Esophagus squamous epithelium (tissue), 5 donors: Measurements from ENCODE around the gene DUSP2. TPM values are rescaled to one million over a fixed set of nuclear protein-coding genes. Genes with fewer than 3 reads are reported as not detected.
A peak's percentile ranks its signal among the peaks of the same experiment; 100 is the strongest.

Experiments used
- DNase-seq: peaks from one replicate; lab custom pipeline; 2025; lab: John Stamatoyannopoulos, UW
- H3K27ac ChIP-seq, 4 donors: fragments of 200-600 bp; sonication (generic); one replicate each; pipeline ENCODE4 v1.5.1; 2016 to 2019; ENCODE audit warnings: mild to moderate bottlenecking in 1 of 4
- H3K27me3 ChIP-seq, 4 donors: fragments of 200-600 bp; sonication (generic); 1 replicate in 3 of 4; 2 replicates in 1 of 4; pipeline versions ENCODE4 v1.5.1 to v1.6.0; 2017 to 2021; ENCODE audit warnings: antibody characterized with exemption in 1 of 4
- H3K36me3 ChIP-seq, 3 donors: fragments of 200-600 bp; sonication (generic); one replicate each; pipeline ENCODE4 v1.5.1; 2016 to 2019
- H3K4me1 ChIP-seq, 3 donors: fragments of 200-600 bp; sonication (generic); one replicate each; pipeline ENCODE4 v1.5.1; 2017 to 2019
- H3K4me3 ChIP-seq, 4 donors: fragments of 200-600 bp; sonication (generic); 1 replicate in 3 of 4; 2 replicates in 1 of 4; pipeline ENCODE4 v1.5.1; 2016 to 2019; ENCODE audit warnings: mild to moderate bottlenecking in 2 of 4, moderate library complexity in 1 of 4
- H3K9me3 ChIP-seq, 3 donors: fragments of 200-600 bp; sonication (generic); one replicate each; pipeline ENCODE4 v1.5.1; 2016 to 2019
- POLR2A ChIP-seq, 4 donors: fragments of 450-650 bp; IDR thresholded peaks; one replicate each; pipeline ENCODE4 v1.6.1; 2017; ENCODE audit warnings: antibody characterized with exemption in 4 of 4, mild to moderate bottlenecking in 4 of 4, moderate library complexity in 3 of 4
- WGBS, 2 donors: methylation state at CpG; one replicate each; pipeline ENCODE4 v1.1.5; 2018; 5-methylcytosine and 5-hydroxymethylcytosine counted together
- intact Hi-C: fragments of 100-400 bp; cut with DNase I; formaldehyde crosslinking; loops from one replicate; pipeline ENCODE4 v1.15.0; 2022
- total RNA-seq, 4 donors: library from RNA; depleted of rRNA; stranded (reverse); fragments of >200 nt; gene quantifications; one replicate each; pipeline ENCODE4 v1.1.0, GENCODE V29; 2016
- TF ChIP-seq, protein P1 (sequence below), 6 experiments: fragments of 450-650 bp in 4 of 6; fragments of 200-600 bp in 2 of 6; sonication (generic) in 2 of 6; IDR thresholded peaks; one replicate each; pipeline ENCODE4 v1.5.1; 2016 to 2019; ENCODE audit warnings: antibody characterized with exemption in 6 of 6, mild to moderate bottlenecking in 4 of 6, moderate library complexity in 4 of 6
- donor health status: DM: yes; HTN: yes; CAD: no.

Gene DUSP2
- total RNA-seq, 4 donors from 2014 or later, result 1.5 to 10.3 (median 5.6) TPM

DNA sequence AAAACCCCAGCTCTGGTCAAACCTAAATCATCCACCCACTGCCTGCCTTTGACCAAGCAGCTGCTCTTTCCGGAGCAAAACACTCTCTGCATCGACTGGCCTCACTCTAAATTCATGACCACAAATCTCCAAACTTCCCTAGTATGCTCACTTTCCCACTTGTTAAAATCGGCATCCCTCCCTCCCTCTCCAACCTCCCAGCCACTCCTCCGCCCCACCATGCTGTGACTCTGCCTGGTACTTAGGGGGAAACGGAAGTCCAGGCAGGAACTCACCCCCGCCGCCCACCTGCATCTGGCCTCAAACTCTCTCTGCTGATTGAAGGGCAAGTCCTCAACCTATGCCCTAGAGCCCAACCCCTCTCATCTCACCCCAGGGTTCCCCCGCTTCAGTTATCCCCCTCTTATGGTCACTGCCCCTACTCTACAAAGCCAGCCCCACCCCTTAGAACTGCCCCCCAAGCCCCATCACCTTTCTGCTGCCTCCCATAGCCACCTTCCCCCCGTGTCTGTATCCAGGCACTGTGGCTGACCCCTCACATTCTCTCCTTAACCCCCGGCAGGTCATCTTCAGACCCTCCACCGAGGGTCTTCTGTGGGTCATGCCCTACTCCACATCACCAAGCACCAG, 25.0 kb downstream of the DUSP2 start:
- Histone ChIP-seq H3K27ac (no peak overlapping the region), H3K36me3 (no peaks in the 10 kb centered on the region), H3K27me3 (peaks cover 0 to 91% (median 3%) of the 10 kb centered on the region in 4 donors), H3K4me1 (peaks cover 7 to 27% (median 16%) of the 10 kb centered on the region in 3 donors), H3K4me3 (no peak overlapping the region), H3K9me3 (no peaks in the 10 kb centered on the region)
- no peak for TF ChIP-seq POLR2A (IDR thresholded peaks at IDR 0.05)
- WGBS, 2 donors, result 46 to 53% methylated on average over 11 of the region's 11 CpGs
- intact Hi-C loops, result no loop called here
- no peak for DNase-seq

GRCh38 chr2:96119389-96119751, 25.9 kb downstream of the DUSP2 start:
- H3K4me1 ChIP-seq, result peaks cover 7 to 27% (median 16%) of the 10 kb centered on the region in 3 donors
- H3K27ac ChIP-seq, result no peak overlapping the region
- peaks cover 0 to 90% (median 3%) of the 10 kb centered on the region in 4 donors for H3K27me3 ChIP-seq
- H3K9me3 ChIP-seq, result no peaks in the 10 kb centered on the region
- no peak overlapping the region for H3K4me3 ChIP-seq
- no peaks in the 10 kb centered on the region for H3K36me3 ChIP-seq
- 98 to 100% methylated on average over 3 to 5 of the region's 5 CpGs for WGBS, 2 donors
- no peak for DNase-seq
- TF ChIP-seq POLR2A (IDR thresholded peaks at IDR 0.05), result no peak
- TF ChIP-seq, protein P1, sequence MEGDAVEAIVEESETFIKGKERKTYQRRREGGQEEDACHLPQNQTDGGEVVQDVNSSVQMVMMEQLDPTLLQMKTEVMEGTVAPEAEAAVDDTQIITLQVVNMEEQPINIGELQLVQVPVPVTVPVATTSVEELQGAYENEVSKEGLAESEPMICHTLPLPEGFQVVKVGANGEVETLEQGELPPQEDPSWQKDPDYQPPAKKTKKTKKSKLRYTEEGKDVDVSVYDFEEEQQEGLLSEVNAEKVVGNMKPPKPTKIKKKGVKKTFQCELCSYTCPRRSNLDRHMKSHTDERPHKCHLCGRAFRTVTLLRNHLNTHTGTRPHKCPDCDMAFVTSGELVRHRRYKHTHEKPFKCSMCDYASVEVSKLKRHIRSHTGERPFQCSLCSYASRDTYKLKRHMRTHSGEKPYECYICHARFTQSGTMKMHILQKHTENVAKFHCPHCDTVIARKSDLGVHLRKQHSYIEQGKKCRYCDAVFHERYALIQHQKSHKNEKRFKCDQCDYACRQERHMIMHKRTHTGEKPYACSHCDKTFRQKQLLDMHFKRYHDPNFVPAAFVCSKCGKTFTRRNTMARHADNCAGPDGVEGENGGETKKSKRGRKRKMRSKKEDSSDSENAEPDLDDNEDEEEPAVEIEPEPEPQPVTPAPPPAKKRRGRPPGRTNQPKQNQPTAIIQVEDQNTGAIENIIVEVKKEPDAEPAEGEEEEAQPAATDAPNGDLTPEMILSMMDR (IDR thresholded peaks at IDR 0.05), result no peak
- intact Hi-C loops, result no loop called here

- Histone ChIP-seq H3K4me1 (peaks cover 7 to 27% (median 16%) of the 10 kb centered on the region in 3 donors), H3K36me3 (no peaks in the 10 kb centered on the region), H3K27ac (no peak overlapping the region), H3K4me3 (no peak overlapping the region), H3K9me3 (no peaks in the 10 kb centered on the region), H3K27me3 (peaks cover 0 to 89% (median 3%) of the 10 kb centered on the region in 4 donors)
- 48 to 82% methylated on average over 3 to 6 of the region's 13 CpGs for WGBS, 2 donors
- TF ChIP-seq, protein P1 (IDR thresholded peaks at IDR 0.05), result no peak
- TF ChIP-seq POLR2A (IDR thresholded peaks at IDR 0.05), result no peak
- DNase-seq, result no peak
- intact Hi-C loops, result no loop called here
Measured at GRCh38 chr2:96118698-96119388, 26.4 kb downstream of the DUSP2 start.

GRCh38 chr2:96117701-96118588, 27.3 kb downstream of the DUSP2 start:
- Histone ChIP-seq H3K9me3 (no peaks in the 10 kb centered on the region), H3K4me1 (peaks cover 7 to 27% (median 16%) of the 10 kb centered on the region in 3 donors), H3K27me3 (peaks cover 0 to 84% (median 3%) of the 10 kb centered on the region in 4 donors), H3K36me3 (no peaks in the 10 kb centered on the region), H3K4me3 (no peak overlapping the region), H3K27ac (no peak overlapping the region)
- intact Hi-C loops, result no loop called here
- WGBS, 2 donors, result 23 to 45% methylated on average over 4 to 5 of the region's 17 CpGs
- no peak for DNase-seq
- TF ChIP-seq, protein P1 (IDR thresholded peaks at IDR 0.05), result no peak
- TF ChIP-seq POLR2A (IDR thresholded peaks at IDR 0.05), result no peak

DNA sequence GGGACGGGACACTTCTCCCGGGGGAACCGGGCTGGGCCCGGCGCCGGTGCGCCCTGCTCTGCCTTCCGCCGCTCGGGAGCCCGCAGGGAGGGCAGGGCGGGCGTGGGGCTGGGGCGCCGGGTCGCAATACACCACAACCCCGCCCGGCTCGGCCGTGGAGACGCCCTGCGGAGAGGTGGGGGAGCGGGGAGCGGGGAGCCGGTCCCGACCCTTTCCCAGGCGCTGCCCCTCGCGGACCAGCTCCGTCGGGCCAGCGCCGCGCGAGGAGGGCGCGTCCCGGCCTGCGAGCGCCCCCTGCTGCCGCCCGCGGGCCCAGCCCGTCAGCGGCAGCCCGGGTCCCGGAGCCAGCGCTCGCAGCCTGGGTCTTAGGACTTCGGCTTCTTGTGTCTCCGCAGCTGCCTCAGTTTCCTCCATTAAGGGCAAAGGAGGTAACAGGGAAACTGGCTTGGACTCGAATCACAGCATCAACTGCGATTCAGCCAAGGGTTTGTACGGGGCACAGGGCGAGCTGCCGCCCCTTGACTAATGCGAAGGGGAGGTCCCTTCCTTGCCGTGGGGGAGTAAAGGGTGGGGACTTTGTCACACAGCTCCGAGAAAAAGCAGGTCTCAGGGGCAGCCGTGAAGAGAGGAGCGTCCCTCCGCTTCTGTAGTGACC, 28.2 kb downstream of the DUSP2 start:
- no peak for TF ChIP-seq POLR2A (IDR thresholded peaks at IDR 0.05)
- TF ChIP-seq, protein P1 (IDR thresholded peaks at IDR 0.05), result peak; percentile 49 to 95 (median 90)
- H3K9me3 ChIP-seq, result no peaks in the 10 kb centered on the region
- H3K27ac ChIP-seq, result peak overlapping the region; percentile 14 to 79 (median 53)
- no peak for DNase-seq
- WGBS, 2 donors, result 0 to 7% methylated on average over 7 to 11 of the region's 62 CpGs
- intact Hi-C loops, result no loop called here
- H3K4me1 ChIP-seq, result peaks cover 7 to 27% (median 16%) of the 10 kb centered on the region in 3 donors
- H3K36me3 ChIP-seq, result no peaks in the 10 kb centered on the region
- H3K4me3 ChIP-seq, result peak overlapping the region; percentile 56 to 90 (median 72)
- peaks cover 0 to 75% (median 3%) of the 10 kb centered on the region in 4 donors for H3K27me3 ChIP-seq
